Measurements from ENCODE around the gene LDLRAD2. TPM values are rescaled to one million over a fixed set of nuclear protein-coding genes. Genes with fewer than 3 reads are reported as not detected.
A peak's percentile ranks its signal among the peaks of the same experiment; 100 is the strongest.

Gene LDLRAD2
- total RNA-seq, 1 donor from 2014 or later = 0.32 TPM

GRCh38 chr1:21860971-21861370, 48.9 kb downstream of the LDLRAD2 start:
- TF ChIP-seq CTCF (IDR thresholded peaks at IDR 0.05) = no peak
- Histone ChIP-seq H3K4me3 (no peak overlapping the region), H3K27me3 (ENCODE audit: low read depth) (no peaks in the 10 kb centered on the region), H3K27ac (no peak overlapping the region), H3K4me1 (no peaks in the 10 kb centered on the region), H3K36me3 (peaks cover 93% of the 10 kb centered on the region), H3K9me3 (no peaks in the 10 kb centered on the region)
- intact Hi-C loops (cut with DNase I) = no loop called here
- ATAC-seq (no peak), DNase-seq (no peak)

GRCh38 chr1:21861602-21862429, 49.8 kb downstream of the LDLRAD2 start:
- H3K36me3 ChIP-seq = peaks cover 93% of the 10 kb centered on the region
- H3K9me3 ChIP-seq = no peaks in the 10 kb centered on the region
- no peak overlapping the region for H3K4me3 ChIP-seq
- H3K27me3 ChIP-seq (ENCODE audit: low read depth) = no peaks in the 10 kb centered on the region
- no peaks in the 10 kb centered on the region for H3K4me1 ChIP-seq
- ATAC-seq = no peak
- intact Hi-C loops (cut with DNase I) = no loop called here
- no peak overlapping the region for H3K27ac ChIP-seq
- no peak for TF ChIP-seq CTCF (IDR thresholded peaks at IDR 0.05)
- no peak for DNase-seq

- Histone ChIP-seq H3K27me3 (ENCODE audit: low read depth) (no peaks in the 10 kb centered on the region), H3K9me3 (no peaks in the 10 kb centered on the region), H3K4me1 (no peaks in the 10 kb centered on the region), H3K4me3 (no peak overlapping the region), H3K27ac (no peak overlapping the region), H3K36me3 (peaks cover 76% of the 10 kb centered on the region)
- peak; percentile 37 for DNase-seq
- no peak for TF ChIP-seq CTCF (IDR thresholded peaks at IDR 0.05)
- intact Hi-C loops (cut with DNase I) = no loop called here
- peak; percentile 7 to 11 for ATAC-seq
These were observed 51.9 kb downstream of the LDLRAD2 start for GRCh38 chr1:21863981-21864380.

GRCh38 chr1:21864730-21865129, 52.7 kb downstream of the LDLRAD2 start:
- no peaks in the 10 kb centered on the region for H3K9me3 ChIP-seq
- peak; percentile 41 for DNase-seq
- intact Hi-C loops (cut with DNase I) = no loop called here
- H3K4me3 ChIP-seq = no peak overlapping the region
- H3K27ac ChIP-seq = no peak overlapping the region
- peaks cover 75% of the 10 kb centered on the region for H3K36me3 ChIP-seq
- no peak for TF ChIP-seq CTCF (IDR thresholded peaks at IDR 0.05)
- ATAC-seq = no peak
- no peaks in the 10 kb centered on the region for H3K4me1 ChIP-seq
- no peaks in the 10 kb centered on the region for H3K27me3 ChIP-seq (ENCODE audit: low read depth)

GRCh38 chr1:21865609-21865942, 53.5 kb downstream of the LDLRAD2 start:
- no peak for TF ChIP-seq CTCF (IDR thresholded peaks at IDR 0.05)
- H3K4me3 ChIP-seq = no peak overlapping the region
- no peaks in the 10 kb centered on the region for H3K27me3 ChIP-seq (ENCODE audit: low read depth)
- intact Hi-C loops (cut with DNase I) = no loop called here
- H3K4me1 ChIP-seq = no peaks in the 10 kb centered on the region
- no peak for ATAC-seq
- no peak for DNase-seq
- no peaks in the 10 kb centered on the region for H3K9me3 ChIP-seq
- H3K36me3 ChIP-seq = peaks cover 74% of the 10 kb centered on the region
- no peak overlapping the region for H3K27ac ChIP-seq

Measured in lower lobe of right lung (tissue), 2 donors.